Measurements from ENCODE around the gene ANXA3. TPM values are rescaled to one million over a fixed set of nuclear protein-coding genes. Genes with fewer than 3 reads are reported as not detected.
A peak's percentile ranks its signal among the peaks of the same experiment; 100 is the strongest.

The ANXA3 gene
- total RNA-seq, 1 experiment from 2014 or later, result 18.8 TPM

DNA sequence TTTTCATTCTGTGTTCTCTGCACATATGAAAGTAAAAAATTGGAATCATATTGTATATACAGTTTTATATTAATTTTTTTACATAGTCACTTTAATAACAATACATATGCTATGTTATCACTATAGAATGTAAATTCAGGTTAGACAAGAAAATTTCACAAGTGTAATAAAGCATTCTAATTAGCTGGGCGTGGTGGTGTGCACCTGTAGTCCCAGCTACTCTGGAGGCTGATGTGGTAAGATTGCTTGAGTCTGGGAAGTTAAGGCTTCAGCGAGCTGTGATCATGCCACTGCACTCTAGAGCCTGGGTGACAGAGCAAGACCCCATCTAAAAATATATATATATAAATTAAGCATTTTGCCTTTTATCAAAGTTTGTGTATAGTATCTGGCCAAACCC is 95.7 kb downstream of the ANXA3 start:
- no peak for DNase-seq (ENCODE audit: low read depth, low spot score)
- in situ Hi-C loops (cut with HindIII; ENCODE audit: low pct_unique_long_range_greater_than_20kb, low sequenced_read_pairs), result no loop called here

DNA sequence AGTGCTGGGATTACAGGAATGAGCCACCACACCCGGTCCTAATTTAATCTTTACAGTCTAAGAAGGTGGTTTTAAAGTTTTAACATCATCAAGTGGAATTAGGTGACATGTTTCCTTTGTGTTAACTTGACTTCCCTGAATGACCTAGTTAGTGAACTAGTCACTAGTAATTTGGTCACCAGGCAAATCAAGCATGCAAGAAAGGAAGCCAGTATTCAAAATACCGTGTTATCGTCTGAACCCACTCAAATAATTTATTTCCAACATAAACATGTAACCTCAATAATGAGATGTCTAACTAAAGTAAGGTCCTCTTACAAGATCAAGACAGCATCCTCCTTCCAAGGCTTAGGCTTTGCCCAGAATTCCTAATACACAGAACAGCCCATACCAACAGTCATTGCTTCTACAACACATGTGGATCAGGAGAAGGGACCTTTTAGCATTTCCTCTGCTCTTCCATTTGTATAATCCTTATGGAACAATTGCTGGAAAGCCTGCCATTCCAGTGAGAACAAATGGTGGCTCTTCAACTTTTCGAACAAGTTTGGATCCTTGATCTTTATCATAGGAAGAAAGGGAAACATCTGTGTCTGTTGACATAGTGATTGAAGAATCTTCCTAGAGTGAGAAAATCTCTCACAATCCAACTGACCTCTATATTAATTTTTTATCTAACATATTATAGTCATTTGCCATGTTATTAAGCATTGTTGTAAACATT is 97.2 kb downstream of the ANXA3 start:
- DNase-seq (ENCODE audit: low read depth, low spot score), result no peak
- in situ Hi-C loops (cut with HindIII; ENCODE audit: low pct_unique_long_range_greater_than_20kb, low sequenced_read_pairs), result no loop called here

DNA sequence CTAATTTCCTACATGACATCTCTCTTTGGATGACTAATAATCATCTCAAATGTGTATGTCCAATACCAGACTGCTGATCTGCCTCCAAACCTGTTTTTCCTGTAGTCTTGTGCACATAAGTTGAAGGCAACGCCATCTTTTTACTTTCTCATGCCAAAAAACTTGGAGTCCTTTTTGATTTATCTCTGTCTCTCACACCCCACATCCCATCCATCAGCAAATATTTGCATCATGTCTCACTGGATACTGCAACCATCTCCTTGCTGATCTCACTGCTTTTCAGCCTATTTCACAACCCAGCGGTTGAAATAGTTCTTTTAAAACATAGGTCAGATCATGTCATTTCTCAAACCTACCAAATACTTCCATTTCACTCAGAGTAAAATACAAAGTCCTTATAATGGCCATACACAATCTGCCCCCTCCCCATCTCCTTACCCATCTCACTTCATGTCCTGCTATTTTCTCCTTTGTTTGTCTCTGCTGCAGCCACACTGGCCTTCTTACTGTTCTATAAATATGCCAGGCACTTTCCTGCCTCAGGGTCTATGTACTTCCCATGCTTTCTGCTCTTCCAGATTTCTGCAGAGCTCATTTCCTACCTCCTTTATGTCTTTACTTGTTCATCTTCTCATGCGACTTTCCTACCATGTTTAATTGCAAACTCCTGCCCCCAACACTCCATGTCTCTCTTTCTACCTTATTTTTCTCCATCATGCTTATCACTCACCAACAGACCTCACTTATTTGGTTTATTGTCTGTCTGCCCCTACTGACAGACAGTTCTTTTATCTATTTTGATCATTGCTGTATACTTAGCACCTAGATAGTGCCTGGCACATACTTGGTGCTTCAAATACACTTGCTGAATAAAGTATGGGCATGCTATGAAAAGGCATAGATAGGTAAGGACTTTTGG is 98.8 kb downstream of the ANXA3 start:
- DNase-seq (ENCODE audit: low read depth, low spot score), result no peak
- in situ Hi-C loops (cut with HindIII; ENCODE audit: low pct_unique_long_range_greater_than_20kb, low sequenced_read_pairs), result no loop called here

DNA sequence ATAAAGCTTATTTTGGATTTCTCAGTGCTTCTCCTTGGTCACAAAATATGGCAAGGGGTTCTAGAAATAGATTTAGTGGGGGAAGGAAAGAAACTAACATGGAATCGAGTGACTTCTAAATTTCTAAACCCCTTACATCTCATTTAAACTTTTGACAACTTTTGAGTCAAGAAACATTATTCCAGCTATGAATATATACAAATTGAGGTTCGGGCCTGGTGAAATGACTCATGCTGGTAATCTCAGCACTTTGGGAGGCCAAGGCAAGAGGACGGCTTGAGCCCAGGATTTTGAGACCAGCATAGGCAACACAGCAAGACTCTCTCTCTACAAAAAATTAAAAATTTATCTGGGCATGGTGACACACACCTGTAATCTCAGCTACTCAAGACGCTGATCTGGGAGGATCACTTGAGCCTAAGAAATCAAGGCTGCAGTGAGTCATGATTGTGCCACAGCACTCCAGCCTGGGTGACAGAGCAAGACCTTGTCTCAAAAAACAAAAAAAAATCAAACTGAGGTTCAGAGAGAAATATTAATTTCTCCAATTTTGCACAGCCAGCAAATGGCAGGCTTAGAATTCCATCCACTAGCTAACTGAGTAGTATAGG is 99.8 kb downstream of the ANXA3 start:
- no peak for DNase-seq (ENCODE audit: low read depth, low spot score)
- in situ Hi-C loops (cut with HindIII; ENCODE audit: low pct_unique_long_range_greater_than_20kb, low sequenced_read_pairs), result no loop called here

DNA sequence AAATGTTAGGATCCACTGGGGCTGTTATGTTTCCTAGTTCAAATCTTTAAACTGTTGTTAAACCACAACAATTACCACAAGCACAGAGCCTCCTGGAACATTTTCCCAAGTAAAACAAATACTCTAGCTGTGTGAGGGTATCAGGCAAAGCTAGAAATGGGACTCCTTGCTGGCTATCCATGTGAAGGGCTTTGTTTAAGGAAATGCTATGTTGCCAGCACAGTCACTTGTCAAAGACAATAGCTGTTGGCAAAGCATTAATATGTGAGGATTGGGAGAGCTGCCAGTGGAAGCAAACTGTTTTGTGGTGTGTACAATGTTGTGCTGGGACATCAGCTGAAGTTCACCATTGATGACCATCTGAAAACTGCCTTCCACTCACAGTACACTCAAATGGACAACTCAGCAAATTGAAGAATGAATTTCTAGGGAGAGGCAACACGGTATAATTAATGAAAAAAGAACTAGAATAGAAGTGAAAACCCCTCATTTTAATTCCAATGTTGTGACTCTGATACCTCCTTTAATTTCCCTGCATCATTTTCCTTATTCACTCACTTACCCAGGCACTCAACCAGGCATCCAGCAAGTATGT is 100.8 kb downstream of the ANXA3 start:
- in situ Hi-C loops (cut with HindIII; ENCODE audit: low pct_unique_long_range_greater_than_20kb, low sequenced_read_pairs), result no loop called here
- DNase-seq (ENCODE audit: low read depth, low spot score), result no peak

DNA sequence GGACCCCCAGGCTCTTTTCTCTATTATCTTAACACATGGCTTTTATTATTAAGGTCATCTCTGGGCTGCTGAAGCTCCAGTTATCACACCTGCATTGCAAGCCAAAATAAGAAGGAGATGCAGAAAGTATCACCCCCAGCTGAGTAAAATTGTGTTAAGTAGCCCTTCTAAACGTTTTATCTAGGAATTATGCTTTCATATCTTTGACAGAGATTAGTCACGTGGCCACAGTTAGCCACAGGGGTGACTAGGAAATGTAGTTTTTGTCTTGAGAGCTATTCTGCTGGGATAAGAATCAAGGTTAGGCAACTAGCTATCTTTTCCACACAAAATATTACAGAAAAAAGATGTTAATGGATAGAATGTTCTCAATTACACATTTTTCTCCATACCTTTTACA is 102.1 kb downstream of the ANXA3 start:
- in situ Hi-C loops (cut with HindIII; ENCODE audit: low pct_unique_long_range_greater_than_20kb, low sequenced_read_pairs), result no loop called here
- DNase-seq (ENCODE audit: low read depth, low spot score), result peak; percentile 32

DNA sequence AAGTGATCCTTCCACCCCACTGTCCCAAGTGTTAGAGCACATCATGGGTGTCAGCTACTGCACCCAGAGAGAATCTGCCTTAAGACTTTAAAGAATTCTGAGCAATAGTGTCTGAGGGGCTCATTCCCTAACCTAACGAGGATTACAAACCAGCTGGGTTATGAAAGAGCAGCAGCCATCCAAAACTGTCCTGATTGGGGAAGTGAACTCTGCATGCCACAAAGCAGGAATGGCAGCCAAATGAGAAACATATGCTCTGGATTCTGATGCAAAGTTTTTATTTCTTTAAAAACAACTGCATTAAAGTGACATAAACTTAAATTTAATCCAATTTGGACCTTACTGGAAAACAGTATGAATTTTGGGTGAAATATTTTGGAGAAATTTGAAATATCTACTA is 103.2 kb downstream of the ANXA3 start:
- no peak for DNase-seq (ENCODE audit: low read depth, low spot score)

DNA sequence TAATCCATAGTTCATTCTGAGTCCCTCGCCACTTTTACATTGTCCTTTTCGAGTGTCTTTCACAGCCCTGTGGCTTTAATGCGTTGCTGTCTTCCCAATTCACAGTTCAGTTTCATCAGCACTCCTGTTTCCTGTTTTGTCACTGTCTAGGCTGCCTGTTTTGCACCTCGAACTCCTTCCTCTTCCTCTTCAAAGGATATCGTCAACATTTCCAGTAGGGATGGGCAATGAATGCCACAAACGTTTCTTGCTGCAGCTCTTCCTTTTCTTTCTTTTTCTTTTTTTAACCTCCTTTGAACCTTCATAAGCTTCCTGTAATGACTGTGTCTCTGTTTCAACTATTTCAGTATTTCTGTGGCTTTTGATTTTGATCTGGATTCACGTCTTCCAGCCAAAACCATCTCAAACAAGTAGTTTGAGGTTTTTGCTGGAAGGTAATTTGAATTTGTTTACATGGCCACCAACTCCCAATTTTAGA is 105.4 kb downstream of the ANXA3 start:
- in situ Hi-C loops (cut with HindIII; ENCODE audit: low pct_unique_long_range_greater_than_20kb, low sequenced_read_pairs), result no loop called here
- DNase-seq (ENCODE audit: low read depth, low spot score), result no peak

More for the DNA sequence above, 103.2 kb downstream of the ANXA3 start:
- in situ Hi-C loops (cut with HindIII; ENCODE audit: low pct_unique_long_range_greater_than_20kb, low sequenced_read_pairs), result no loop called here

DNA sequence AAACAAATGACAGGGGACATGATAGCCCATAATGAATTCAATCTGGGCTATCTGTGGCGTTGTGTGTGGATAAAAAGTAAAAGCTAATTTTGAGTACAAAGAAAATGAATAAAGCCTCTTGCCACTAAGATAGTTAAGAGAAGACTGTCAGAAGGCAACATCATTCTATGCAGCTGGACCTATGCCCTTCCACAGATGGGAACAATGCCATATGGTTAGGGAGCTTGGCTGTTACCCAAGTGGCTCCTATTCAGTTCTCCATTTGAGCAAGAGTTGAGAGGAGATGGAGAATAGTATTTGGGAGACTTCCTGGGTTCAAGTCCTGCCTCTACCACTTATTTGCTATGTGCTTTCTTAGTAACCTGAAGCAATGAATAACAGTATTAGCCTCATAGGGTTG is 107.7 kb downstream of the ANXA3 start:
- in situ Hi-C loops (cut with HindIII; ENCODE audit: low pct_unique_long_range_greater_than_20kb, low sequenced_read_pairs), result no loop called here
- DNase-seq (ENCODE audit: low read depth, low spot score), result no peak

DNA sequence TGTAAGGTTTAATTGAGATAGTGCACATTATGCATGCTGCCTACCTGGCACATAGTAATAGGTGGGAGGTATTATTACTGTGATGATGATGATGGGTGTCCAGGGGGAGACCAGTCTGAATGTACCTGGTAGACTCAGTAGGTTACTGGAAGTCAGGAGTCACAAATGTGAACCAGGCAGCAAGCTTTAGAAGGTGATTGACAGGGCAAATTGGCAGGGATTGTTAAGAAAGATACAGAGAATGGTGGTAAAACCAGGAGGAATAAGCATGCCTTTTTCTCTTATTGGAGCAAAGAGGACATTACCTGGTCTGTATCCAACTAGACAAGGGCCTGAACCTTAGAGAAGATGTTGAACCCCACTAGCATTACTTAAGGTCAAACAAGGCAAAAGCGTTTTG is 108.1 kb downstream of the ANXA3 start:
- no peak for DNase-seq (ENCODE audit: low read depth, low spot score)
- in situ Hi-C loops (cut with HindIII; ENCODE audit: low pct_unique_long_range_greater_than_20kb, low sequenced_read_pairs), result no loop called here

Small RNAs within 50 kb of the gene (small RNA-seq; reads per million reads assigned to genes)
- gene HIGD1AP13 (0 to 0.19 reads per million in 2 experiments), gene RF00019 (0 reads per million in 2 experiments)

Other genes with a start within 250 kb of the ANXA3 start
- 21.4 and 22.9 TPM in 2 replicates for gene BMP2K, start 224.6 kb downstream of the ANXA3 start, total RNA-seq (2014; rRNA removed; shearing (Covaris generic))